H54 (cell line): ENCODE data around the gene AQP4.

Experiments used
- DNase-seq: peaks from one replicate; pipeline ENCODE4 v3.0.0; 2011; ENCODE audit warnings: low spot score, mixed read lengths; ENCODE audit not compliant: insufficient read length
- FAIRE-seq: peaks from 3 replicates; lab custom pipeline; 2011; peaks lifted over from hg19 to GRCh38; lab: Jason Lieb, UNC
- POLR2A ChIP-seq: IDR thresholded peaks from 2 replicates; pipeline ENCODE4 v1.6.1; 2011; ENCODE audit warnings: low read depth, mild to moderate bottlenecking, low read length

Gene AQP4

GRCh38 chr18:26865557-26865956, at the start of gene AQP4:
Gene AQP4 (minus strand): TSS chr18:26865707. CDS start chr18:26865689, 18 bp downstream.
- DNase-seq (no peak), FAIRE-seq (no peak)
- TF ChIP-seq POLR2A, result no peak

- DNase-seq (no peak), FAIRE-seq (no peak)
- no peak for TF ChIP-seq POLR2A
Measured at GRCh38 chr18:26911840-26912239, 46.3 kb upstream of the AQP4 start.

GRCh38 chr18:26909599-26910290, 44.2 kb upstream of the AQP4 start:
- DNase-seq (no peak), FAIRE-seq (no peak)
- no peak for TF ChIP-seq POLR2A

- no peak for FAIRE-seq
- TF ChIP-seq POLR2A, result no peak
- DNase-seq, result no peak
Measured at GRCh38 chr18:26908906-26909305, 43.4 kb upstream of the AQP4 start.

- no peak for TF ChIP-seq POLR2A
- no peak for DNase-seq
- FAIRE-seq, result no peak
Measured at GRCh38 chr18:26902291-26902690, 36.8 kb upstream of the AQP4 start.

- FAIRE-seq, result no peak
- TF ChIP-seq POLR2A, result no peak
Measured at GRCh38 chr18:26901020-26901419, 35.5 kb upstream of the AQP4 start.

GRCh38 chr18:26894426-26894825, 28.9 kb upstream of the AQP4 start:
- TF ChIP-seq POLR2A, result no peak
- no peak for DNase-seq
- FAIRE-seq, result no peak

More at GRCh38 chr18:26901020-26901419, 35.5 kb upstream of the AQP4 start:
- no peak for DNase-seq

- no peak for FAIRE-seq
Measured at GRCh38 chr18:26893996-26894395, 28.5 kb upstream of the AQP4 start.

GRCh38 chr18:26888259-26888658, 22.8 kb upstream of the AQP4 start:
- TF ChIP-seq POLR2A, result no peak
- FAIRE-seq, result no peak
- DNase-seq, result no peak

More at GRCh38 chr18:26893996-26894395, 28.5 kb upstream of the AQP4 start:
- no peak for DNase-seq
- TF ChIP-seq POLR2A, result no peak

- no peak for FAIRE-seq
- DNase-seq, result no peak
- no peak for TF ChIP-seq POLR2A
Measured at GRCh38 chr18:26875040-26875654, 9.6 kb upstream of the AQP4 start.

- TF ChIP-seq POLR2A, result no peak
- no peak for FAIRE-seq
- no peak for DNase-seq
Measured at GRCh38 chr18:26874283-26874682, 8.8 kb upstream of the AQP4 start.

- TF ChIP-seq POLR2A, result no peak
- FAIRE-seq (no peak), DNase-seq (no peak)
Measured at GRCh38 chr18:26869640-26870039, 4.1 kb upstream of the AQP4 start.

GRCh38 chr18:26868968-26869586, 3.6 kb upstream of the AQP4 start:
- no peak for DNase-seq
- no peak for FAIRE-seq
- TF ChIP-seq POLR2A, result no peak

GRCh38 chr18:26867471-26867870, 2.0 kb upstream of the AQP4 start:
- no peak for TF ChIP-seq POLR2A
- FAIRE-seq, result no peak
- no peak for DNase-seq
